ACC112 (cell line): ENCODE results near the gene MFGE8.

Experiments used
- H2AFZ ChIP-seq: fragments of 200-600 bp; sonication (generic); one replicate; pipeline ENCODE4 v1.6.0; 2017; ENCODE audit warnings: antibody characterized with exemption, low read length; ENCODE audit not compliant: unreplicated experiment
- H3K27ac ChIP-seq: fragments of 200-600 bp; sonication (generic); 2 replicates; pipeline ENCODE4 v1.5.1; 2014; ENCODE audit warnings: low read depth, mild to moderate bottlenecking, antibody characterized with exemption, low read length, moderate library complexity
- H3K27me3 ChIP-seq: fragments of 200-600 bp; sonication (generic); 2 replicates; pipeline ENCODE4 v1.6.1; 2014; ENCODE audit warnings: mild to moderate bottlenecking, antibody characterized with exemption, low read length, moderate library complexity, mixed read lengths; ENCODE audit not compliant: insufficient read depth
- H3K36me3 ChIP-seq: fragments of 200-600 bp; sonication (generic); 2 replicates; pipeline ENCODE4 v1.6.1; 2016; ENCODE audit warnings: mild to moderate bottlenecking, antibody characterized with exemption, low read length, moderate library complexity, mixed read lengths; ENCODE audit not compliant: insufficient read depth
- H3K4me1 ChIP-seq: fragments of 200-600 bp; sonication (generic); one replicate; pipeline ENCODE4 v1.6.1; 2016; ENCODE audit warnings: low read length, mixed read lengths; ENCODE audit not compliant: insufficient read depth, unreplicated experiment, control insufficient read depth
- H3K4me3 ChIP-seq: fragments of 200-600 bp; sonication (generic); 2 replicates; pipeline ENCODE4 v1.5.1; 2014; ENCODE audit warnings: mild to moderate bottlenecking, low read depth, low read length
- H3K79me2 ChIP-seq: fragments of 200-600 bp; sonication (generic); one replicate; pipeline ENCODE4 v1.6.0; 2016; ENCODE audit warnings: low read length; ENCODE audit not compliant: control insufficient read depth, unreplicated experiment, insufficient read depth

Gene MFGE8

DNA sequence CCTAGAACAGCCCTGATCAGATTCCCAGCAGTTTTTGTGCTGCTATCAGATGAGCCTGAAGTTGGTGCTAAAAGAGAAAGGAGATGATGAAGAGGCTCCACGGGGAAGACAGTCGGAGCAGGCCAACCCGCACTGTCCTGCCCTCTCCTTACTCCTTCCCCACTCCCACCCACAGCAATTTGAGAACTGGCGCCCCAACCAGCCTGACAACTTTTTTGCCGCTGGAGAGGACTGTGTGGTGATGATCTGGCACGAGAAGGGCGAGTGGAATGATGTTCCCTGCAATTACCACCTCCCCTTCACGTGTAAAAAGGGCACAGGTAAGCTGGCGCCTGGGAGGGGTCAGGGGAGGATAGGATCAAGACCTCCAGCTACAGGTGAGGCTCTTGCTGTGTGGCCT, 40.5 kb downstream of the MFGE8 start:
- no peak overlapping the region for H2AFZ ChIP-seq
- no peak overlapping the region for H3K4me3 ChIP-seq

GRCh38 chr15:88872106-88872505, 41.1 kb downstream of the MFGE8 start:
- H3K79me2 ChIP-seq = no peaks in the 10 kb centered on the region
- peaks cover 74% of the 10 kb centered on the region for H3K27me3 ChIP-seq

More for the DNA sequence above, 40.5 kb downstream of the MFGE8 start:
- H3K36me3 ChIP-seq = no peaks in the 10 kb centered on the region
- H3K4me1 ChIP-seq = no peaks in the 10 kb centered on the region
- H3K79me2 ChIP-seq = no peaks in the 10 kb centered on the region
- H3K27ac ChIP-seq = no peak overlapping the region
- peaks cover 68% of the 10 kb centered on the region for H3K27me3 ChIP-seq

DNA sequence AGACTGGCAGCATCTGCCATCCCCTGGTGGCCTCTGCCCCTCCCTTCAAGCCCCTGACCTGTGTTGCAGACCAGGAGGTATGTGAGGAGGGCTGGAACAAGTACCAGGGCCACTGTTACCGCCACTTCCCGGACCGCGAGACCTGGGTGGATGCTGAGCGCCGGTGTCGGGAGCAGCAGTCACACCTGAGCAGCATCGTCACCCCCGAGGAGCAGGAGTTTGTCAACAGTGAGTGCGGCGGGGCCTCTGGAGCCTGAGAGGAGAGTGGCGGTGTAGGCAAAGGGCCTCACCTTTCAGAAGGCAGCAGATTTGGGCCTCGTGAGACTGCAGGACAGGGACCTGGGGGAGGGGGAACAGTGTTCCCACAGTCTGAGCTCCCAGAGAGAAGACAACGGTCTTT, 41.9 kb downstream of the MFGE8 start:
- H3K36me3 ChIP-seq = no peaks in the 10 kb centered on the region

More at GRCh38 chr15:88872106-88872505, 41.1 kb downstream of the MFGE8 start:
- Histone ChIP-seq H3K36me3 (no peaks in the 10 kb centered on the region), H3K4me3 (no peak overlapping the region), H3K4me1 (no peaks in the 10 kb centered on the region), H2AFZ (no peak overlapping the region), H3K27ac (no peak overlapping the region)

GRCh38 chr15:88866295-88866881, 46.8 kb downstream of the MFGE8 start:
- H3K27ac ChIP-seq = no peak overlapping the region
- no peak overlapping the region for H2AFZ ChIP-seq
- no peaks in the 10 kb centered on the region for H3K79me2 ChIP-seq
- H3K36me3 ChIP-seq = no peaks in the 10 kb centered on the region
- no peak overlapping the region for H3K4me3 ChIP-seq
- H3K4me1 ChIP-seq = no peaks in the 10 kb centered on the region
- H3K27me3 ChIP-seq = peaks cover 62% of the 10 kb centered on the region

More for the DNA sequence above, 41.9 kb downstream of the MFGE8 start:
- Histone ChIP-seq H3K27me3 (peaks cover 80% of the 10 kb centered on the region), H3K4me1 (no peaks in the 10 kb centered on the region), H2AFZ (no peak overlapping the region), H3K79me2 (no peaks in the 10 kb centered on the region), H3K4me3 (no peak overlapping the region), H3K27ac (no peak overlapping the region)

DNA sequence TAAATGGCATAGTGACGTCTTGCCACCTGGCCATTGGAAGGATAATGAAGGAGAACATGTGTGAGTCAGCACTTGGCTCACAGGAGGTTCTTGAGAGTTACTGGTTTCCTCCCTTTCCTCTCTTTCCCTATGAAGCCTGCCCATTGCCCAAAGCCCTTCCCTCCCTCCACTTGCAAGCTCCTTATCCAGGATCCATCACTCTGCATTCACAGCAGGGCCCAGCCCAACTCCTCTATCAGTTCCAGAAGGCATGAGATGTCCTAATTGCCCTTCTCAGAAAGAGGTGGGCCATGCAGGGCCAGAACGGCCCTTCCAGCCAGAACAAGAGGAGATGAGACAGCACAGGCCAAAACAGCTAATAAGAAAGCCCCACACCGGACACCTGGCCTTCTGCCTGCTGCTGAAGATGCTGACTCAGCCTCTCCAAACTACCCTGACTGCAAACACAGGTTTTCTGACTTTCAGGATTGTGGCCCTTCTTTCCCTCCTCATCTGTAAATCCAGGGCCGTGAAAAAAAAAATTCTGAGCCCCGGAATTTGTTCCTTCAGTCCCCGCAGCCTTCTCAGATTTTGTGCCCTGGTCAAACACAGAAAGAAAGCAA, 47.6 kb downstream of the MFGE8 start:
- H2AFZ ChIP-seq = no peak overlapping the region
- H3K27ac ChIP-seq = no peak overlapping the region
- H3K36me3 ChIP-seq = no peaks in the 10 kb centered on the region

DNA sequence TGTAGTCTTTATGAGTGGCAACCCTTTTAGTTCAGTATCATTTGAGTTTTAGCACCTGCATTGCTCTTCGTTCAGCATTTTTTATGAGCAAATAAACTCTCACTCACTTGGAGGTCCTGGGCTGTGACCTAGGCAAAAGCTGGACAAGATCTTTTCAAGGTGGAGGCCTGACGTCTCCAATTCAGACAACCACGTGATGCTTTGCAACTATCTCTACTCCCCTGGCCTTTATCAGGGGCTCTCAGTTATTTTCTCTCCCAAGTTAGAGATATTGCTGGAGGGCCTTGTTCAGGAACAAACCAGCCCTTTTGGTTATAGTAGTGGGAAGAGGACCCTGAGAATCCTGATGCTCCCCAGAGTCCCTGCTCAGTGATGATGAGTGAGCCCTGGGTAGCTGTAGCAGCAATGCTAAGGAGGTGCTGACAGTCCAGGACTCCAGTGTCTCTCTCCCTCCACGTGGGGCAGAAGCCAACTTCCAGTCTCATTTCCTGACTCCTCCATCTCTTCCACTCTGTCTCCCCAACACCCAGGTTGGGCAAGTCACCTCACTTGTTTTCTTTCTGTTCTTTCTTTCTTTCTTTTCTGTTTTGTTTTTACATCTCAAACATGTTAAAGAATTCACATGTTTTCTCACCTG, 48.2 kb downstream of the MFGE8 start:
- H2AFZ ChIP-seq = no peak overlapping the region
- no peaks in the 10 kb centered on the region for H3K4me1 ChIP-seq
- no peak overlapping the region for H3K4me3 ChIP-seq
- no peaks in the 10 kb centered on the region for H3K36me3 ChIP-seq
- H3K79me2 ChIP-seq = no peaks in the 10 kb centered on the region
- no peak overlapping the region for H3K27ac ChIP-seq
- H3K27me3 ChIP-seq = peaks cover 57% of the 10 kb centered on the region

More for the DNA sequence above, 47.6 kb downstream of the MFGE8 start:
- H3K27me3 ChIP-seq = peaks cover 58% of the 10 kb centered on the region
- no peak overlapping the region for H3K4me3 ChIP-seq
- H3K4me1 ChIP-seq = no peaks in the 10 kb centered on the region
- H3K79me2 ChIP-seq = no peaks in the 10 kb centered on the region

DNA sequence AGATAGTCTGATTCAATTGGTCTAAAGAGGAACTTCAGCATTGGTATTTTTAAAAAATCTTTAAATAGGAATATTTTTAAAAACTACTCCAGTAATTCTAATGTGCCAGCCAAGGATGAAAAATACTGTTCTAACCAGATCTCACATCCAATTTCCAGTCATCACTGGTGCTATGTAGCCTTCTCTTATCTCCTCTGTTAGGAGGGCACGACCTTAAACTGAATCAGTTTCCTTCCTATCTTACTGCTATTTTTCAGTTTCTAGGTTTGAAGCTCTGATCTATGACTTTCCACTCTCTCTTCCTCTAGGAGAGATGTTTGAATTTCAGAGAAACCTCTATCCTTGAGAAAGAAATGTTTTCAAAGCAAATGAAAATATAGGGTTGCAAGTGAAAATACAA, 49.8 kb downstream of the MFGE8 start:
- Histone ChIP-seq H3K4me1 (no peaks in the 10 kb centered on the region), H2AFZ (no peak overlapping the region), H3K36me3 (no peaks in the 10 kb centered on the region), H3K4me3 (no peak overlapping the region), H3K27me3 (peaks cover 57% of the 10 kb centered on the region), H3K27ac (no peak overlapping the region), H3K79me2 (no peaks in the 10 kb centered on the region)

GRCh38 chr15:88860212-88860611, 53.0 kb downstream of the MFGE8 start:
- Histone ChIP-seq H3K27ac (no peak overlapping the region), H3K79me2 (no peaks in the 10 kb centered on the region), H3K4me1 (no peaks in the 10 kb centered on the region), H3K36me3 (no peaks in the 10 kb centered on the region), H3K4me3 (no peak overlapping the region), H2AFZ (no peak overlapping the region), H3K27me3 (peaks cover 56% of the 10 kb centered on the region)

GRCh38 chr15:88859550-88859949, 53.6 kb downstream of the MFGE8 start:
- no peaks in the 10 kb centered on the region for H3K79me2 ChIP-seq
- no peaks in the 10 kb centered on the region for H3K36me3 ChIP-seq
- peaks cover 62% of the 10 kb centered on the region for H3K27me3 ChIP-seq
- no peak overlapping the region for H3K27ac ChIP-seq
- H2AFZ ChIP-seq = no peak overlapping the region
- no peaks in the 10 kb centered on the region for H3K4me1 ChIP-seq
- H3K4me3 ChIP-seq = no peak overlapping the region

GRCh38 chr15:88858934-88859333, 54.2 kb downstream of the MFGE8 start:
- H3K27ac ChIP-seq = no peak overlapping the region
- no peaks in the 10 kb centered on the region for H3K36me3 ChIP-seq
- H3K4me3 ChIP-seq = no peak overlapping the region
- no peak overlapping the region for H2AFZ ChIP-seq
- H3K79me2 ChIP-seq = no peaks in the 10 kb centered on the region
- peaks cover 68% of the 10 kb centered on the region for H3K27me3 ChIP-seq
- H3K4me1 ChIP-seq = no peaks in the 10 kb centered on the region

GRCh38 chr15:88852476-88852875, 60.7 kb downstream of the MFGE8 start:
- H3K27me3 ChIP-seq = peaks cover 46% of the 10 kb centered on the region
- no peak overlapping the region for H3K4me3 ChIP-seq
- H3K79me2 ChIP-seq = no peaks in the 10 kb centered on the region

More at GRCh38 chr15:88852476-88852875, 60.7 kb downstream of the MFGE8 start:
- no peak overlapping the region for H2AFZ ChIP-seq
- no peaks in the 10 kb centered on the region for H3K36me3 ChIP-seq
- no peak overlapping the region for H3K27ac ChIP-seq
- no peaks in the 10 kb centered on the region for H3K4me1 ChIP-seq
